Heart left ventricle (tissue), 13 donors: ENCODE data around the gene MCC.

Source experiments
- CTCF ChIP-seq, 12 donors: fragments of 200-600 bp; sonication (generic) in 4 of 12; IDR thresholded peaks; one replicate each; pipeline versions ENCODE4 v1.5.0 to v1.8.0; 2018 to 2022; ENCODE audit warnings: antibody characterized with exemption in 12 of 12, mild to moderate bottlenecking in 5 of 12
- POLR2A ChIP-seq, 2 donors: fragments of 450-650 bp; IDR thresholded peaks; one replicate each; pipeline ENCODE4 v1.6.1; 2017; ENCODE audit warnings: antibody characterized with exemption in 2 of 2, mild to moderate bottlenecking in 2 of 2, moderate library complexity in 2 of 2
- donor health status: ischemic (EF 13 %, LVEDD 7.1; RV severe dilation, severe dysfunction).
- donor health status: DM: no; HTN: yes; CAD: no.
- donor health status: DM: no; HTN: no; CAD: no.
- donor health status: ischemic (EF 25% LVEDD 6.9; RV normal size, moderate dysfunction).
- donor health status: ischemic (EF 25% LVEDD 5.7; RV mildly dilated, moderate dysfunction).
- donor health status: ischemic (EF 35%, LVEDD 5.7; RV mildly dilated, moderate dysfunction).
- donor health status: nonischemic (EF 11% LVEDD 7.7; RV severe dilation, severe dysfunction).
- donor health status: DM: yes; HTN: yes; CAD: no.
- donor health status: PGD.
- donor health status: ischemic (EF 29% LVEDD 5.4; RV normal size, mild dysfunction).
- donor health status: nonischemic (EF 23%, LVEDD 6.1; RV moderate dilation, normal function).

- TF ChIP-seq CTCF (IDR thresholded peaks at IDR 0.05) (peak; percentile 33 to 70 (median 50)), POLR2A (IDR thresholded peaks at IDR 0.05) (no peak)
Measured at GRCh38 chr5:113336975-113337374, 151.3 kb downstream of the MCC start.
